BLaER1 (cell line): ENCODE results near the gene MYO1E.

Source experiments
- H3K27ac ChIP-seq: shearing (Covaris generic); formaldehyde crosslinking; 2 replicates; pipeline ENCODE4 v1.8.1; 2022
- H3K27me3 ChIP-seq: shearing (Covaris generic); formaldehyde crosslinking; 2 replicates; pipeline ENCODE4 v1.8.1; 2022
- H3K36me3 ChIP-seq: shearing (Covaris generic); formaldehyde crosslinking; 2 replicates; pipeline ENCODE4 v1.8.1; 2022
- H3K4me1 ChIP-seq: shearing (Covaris generic); formaldehyde crosslinking; 2 replicates; pipeline ENCODE4 v1.8.1; 2022
- H3K4me2 ChIP-seq: shearing (Covaris generic); formaldehyde crosslinking; 2 replicates; pipeline ENCODE4 v1.8.1; 2022
- H3K4me3 ChIP-seq: shearing (Covaris generic); formaldehyde crosslinking; 2 replicates; pipeline ENCODE4 v1.8.1; 2022
- H3K9ac ChIP-seq: shearing (Covaris generic); formaldehyde crosslinking; 2 replicates; pipeline ENCODE4 v1.8.1; 2022
- H3K9me3 ChIP-seq: shearing (Covaris generic); formaldehyde crosslinking; 2 replicates; pipeline ENCODE4 v1.8.1; 2022
- H4K20me1 ChIP-seq: shearing (Covaris generic); formaldehyde crosslinking; 2 replicates; pipeline ENCODE4 v1.8.1; 2022
- Cebpa-rat ChIP-seq: shearing (Covaris generic); IDR thresholded peaks from 2 replicates; pipeline ENCODE4 v1.8.1; 2022

MYO1E gene

DNA sequence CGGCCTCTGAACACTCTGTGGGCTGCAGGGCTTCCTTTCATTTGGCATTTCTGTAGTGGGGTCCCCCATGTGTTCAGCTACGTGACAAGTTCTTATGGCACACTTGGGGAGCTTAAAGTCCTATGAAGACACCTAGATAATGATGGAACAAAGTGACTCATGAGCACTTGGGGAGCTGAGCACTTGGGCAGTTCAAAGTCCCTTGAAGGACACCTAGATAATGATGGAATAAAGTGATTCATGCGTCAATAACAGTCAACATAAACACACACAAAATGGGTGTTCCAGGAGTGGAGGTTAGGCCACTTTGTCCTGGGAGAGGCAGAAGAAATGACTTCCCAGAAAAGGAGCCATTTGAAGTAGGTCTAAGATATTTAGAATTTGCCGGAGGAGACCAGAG, 99.4 kb downstream of the MYO1E start:
- no peaks in the 10 kb centered on the region for H3K27me3 ChIP-seq
- H3K4me3 ChIP-seq, result no peak overlapping the region
- H3K9ac ChIP-seq, result no peak overlapping the region
- TF ChIP-seq Cebpa-rat, result no peak
- H3K4me2 ChIP-seq, result no peak overlapping the region
- H3K9me3 ChIP-seq, result no peaks in the 10 kb centered on the region
- no peak overlapping the region for H3K27ac ChIP-seq
- no peaks in the 10 kb centered on the region for H3K4me1 ChIP-seq
- no peaks in the 10 kb centered on the region for H3K36me3 ChIP-seq
- H4K20me1 ChIP-seq, result no peaks in the 10 kb centered on the region

DNA sequence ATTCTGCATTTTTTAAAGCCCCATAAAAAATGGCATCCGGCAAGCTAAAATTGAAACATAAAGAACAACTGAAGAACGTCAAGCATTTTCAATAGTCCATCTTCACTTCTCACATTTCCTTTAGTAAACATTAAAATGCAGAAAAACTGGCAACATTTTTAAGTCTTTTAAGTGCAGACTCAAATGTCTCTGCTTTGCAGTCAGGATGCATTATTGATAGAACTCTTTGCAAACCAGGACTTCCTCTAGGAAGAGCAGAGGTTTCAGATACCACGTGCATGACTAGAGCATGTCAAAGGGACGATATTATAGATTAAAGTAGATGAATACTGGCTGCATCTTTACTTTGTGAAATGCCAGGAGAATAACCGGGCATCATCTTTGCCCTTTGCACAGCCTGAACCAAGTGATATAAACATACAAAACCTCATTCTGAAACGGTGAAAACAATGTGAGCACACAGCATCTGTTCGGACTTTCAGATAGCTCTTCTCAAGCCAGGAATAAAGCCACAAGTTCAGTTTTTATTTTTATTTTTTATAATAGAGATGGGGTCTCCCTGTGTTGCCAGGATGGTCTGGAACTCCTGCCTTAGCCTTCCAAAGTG, 101.0 kb downstream of the MYO1E start:
- H3K9me3 ChIP-seq, result no peaks in the 10 kb centered on the region
- no peak for TF ChIP-seq Cebpa-rat
- no peak overlapping the region for H3K4me2 ChIP-seq
- H3K9ac ChIP-seq, result no peak overlapping the region
- H3K27me3 ChIP-seq, result no peaks in the 10 kb centered on the region
- no peaks in the 10 kb centered on the region for H3K36me3 ChIP-seq
- no peak overlapping the region for H3K27ac ChIP-seq
- no peaks in the 10 kb centered on the region for H3K4me1 ChIP-seq
- H4K20me1 ChIP-seq, result no peaks in the 10 kb centered on the region
- H3K4me3 ChIP-seq, result no peak overlapping the region

GRCh38 chr15:59268852-59269407, 103.7 kb downstream of the MYO1E start:
- Histone ChIP-seq H3K4me3 (no peak overlapping the region), H3K9me3 (no peaks in the 10 kb centered on the region), H3K27ac (no peak overlapping the region), H3K36me3 (no peaks in the 10 kb centered on the region), H4K20me1 (no peaks in the 10 kb centered on the region), H3K27me3 (no peaks in the 10 kb centered on the region), H3K4me2 (no peak overlapping the region), H3K4me1 (no peaks in the 10 kb centered on the region), H3K9ac (no peak overlapping the region)
- no peak for TF ChIP-seq Cebpa-rat

- H3K9ac ChIP-seq, result no peak overlapping the region
- no peaks in the 10 kb centered on the region for H4K20me1 ChIP-seq
- H3K9me3 ChIP-seq, result no peaks in the 10 kb centered on the region
- no peaks in the 10 kb centered on the region for H3K4me1 ChIP-seq
- H3K27me3 ChIP-seq, result no peaks in the 10 kb centered on the region
- no peak overlapping the region for H3K4me2 ChIP-seq
- no peak overlapping the region for H3K4me3 ChIP-seq
- no peak for TF ChIP-seq Cebpa-rat
- H3K27ac ChIP-seq, result no peak overlapping the region
- no peaks in the 10 kb centered on the region for H3K36me3 ChIP-seq
These were observed 104.4 kb downstream of the MYO1E start for GRCh38 chr15:59268168-59268851.

GRCh38 chr15:59266028-59266427, 106.6 kb downstream of the MYO1E start:
- Histone ChIP-seq H3K27ac (no peak overlapping the region), H3K9me3 (no peaks in the 10 kb centered on the region), H3K4me1 (no peaks in the 10 kb centered on the region), H3K4me2 (no peak overlapping the region), H3K4me3 (no peak overlapping the region), H3K9ac (no peak overlapping the region), H4K20me1 (no peaks in the 10 kb centered on the region), H3K36me3 (no peaks in the 10 kb centered on the region), H3K27me3 (no peaks in the 10 kb centered on the region)
- no peak for TF ChIP-seq Cebpa-rat

GRCh38 chr15:59262316-59262715, 110.4 kb downstream of the MYO1E start:
- Histone ChIP-seq H4K20me1 (no peaks in the 10 kb centered on the region), H3K9me3 (no peaks in the 10 kb centered on the region), H3K27ac (no peak overlapping the region), H3K4me1 (no peaks in the 10 kb centered on the region), H3K4me3 (no peak overlapping the region), H3K4me2 (no peak overlapping the region), H3K27me3 (no peaks in the 10 kb centered on the region), H3K36me3 (no peaks in the 10 kb centered on the region), H3K9ac (no peak overlapping the region)
- no peak for TF ChIP-seq Cebpa-rat

- Histone ChIP-seq H3K9ac (no peak overlapping the region), H3K4me3 (no peak overlapping the region), H4K20me1 (no peaks in the 10 kb centered on the region), H3K36me3 (no peaks in the 10 kb centered on the region), H3K27me3 (no peaks in the 10 kb centered on the region), H3K4me1 (no peaks in the 10 kb centered on the region), H3K27ac (no peak overlapping the region), H3K9me3 (no peaks in the 10 kb centered on the region), H3K4me2 (no peak overlapping the region)
- no peak for TF ChIP-seq Cebpa-rat
These were observed 112.6 kb downstream of the MYO1E start for GRCh38 chr15:59260090-59260489.

DNA sequence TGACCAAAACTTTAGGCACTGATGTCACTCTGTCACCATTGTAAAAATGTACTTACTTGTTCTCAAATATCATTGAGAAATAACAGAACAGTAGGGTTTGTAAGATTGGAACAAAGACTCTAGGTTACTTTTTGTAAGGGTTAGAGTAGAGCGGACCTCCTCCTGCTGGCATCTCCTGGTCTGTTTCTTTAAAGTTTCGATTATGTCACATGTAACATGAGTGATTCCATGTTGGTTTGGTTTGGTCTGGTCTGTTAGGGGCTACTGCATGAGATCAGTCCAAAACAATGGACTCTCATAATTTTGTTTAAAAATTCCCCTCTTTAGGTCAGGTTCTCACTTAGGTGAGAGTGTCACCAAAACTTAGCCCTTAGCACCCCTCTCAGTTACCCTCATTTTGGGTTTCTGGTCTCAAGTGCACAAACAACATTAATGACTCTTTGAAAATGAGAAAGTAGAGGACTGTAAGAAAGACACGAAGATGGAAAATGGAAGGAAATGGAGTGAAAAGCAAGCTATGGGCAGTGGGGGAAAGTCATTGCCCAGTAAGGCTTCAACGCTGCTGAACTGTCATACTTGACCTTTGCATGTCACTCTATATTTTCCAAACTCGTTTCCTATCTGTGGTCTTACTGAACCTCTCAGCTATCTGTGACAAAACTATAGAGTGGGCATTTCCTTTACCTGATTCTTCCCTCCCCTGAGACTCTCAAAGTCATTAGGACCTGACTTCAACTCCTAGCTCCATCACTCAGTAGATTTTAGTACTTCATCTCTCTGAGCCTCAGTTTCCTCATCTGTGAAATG, 113.3 kb downstream of the MYO1E start:
- H3K36me3 ChIP-seq, result no peaks in the 10 kb centered on the region
- no peak overlapping the region for H3K27ac ChIP-seq
- TF ChIP-seq Cebpa-rat, result no peak

GRCh38 chr15:59258317-59258716, 114.4 kb downstream of the MYO1E start:
- Histone ChIP-seq H3K4me2 (no peak overlapping the region), H3K4me1 (no peaks in the 10 kb centered on the region), H3K9me3 (no peaks in the 10 kb centered on the region), H3K27ac (no peak overlapping the region), H3K36me3 (no peaks in the 10 kb centered on the region), H3K27me3 (no peaks in the 10 kb centered on the region), H4K20me1 (no peaks in the 10 kb centered on the region), H3K9ac (no peak overlapping the region), H3K4me3 (no peak overlapping the region)
- no peak for TF ChIP-seq Cebpa-rat

More for the DNA sequence above, 113.3 kb downstream of the MYO1E start:
- Histone ChIP-seq H3K4me2 (no peak overlapping the region), H3K27me3 (no peaks in the 10 kb centered on the region), H3K9me3 (no peaks in the 10 kb centered on the region), H3K9ac (no peak overlapping the region), H4K20me1 (no peaks in the 10 kb centered on the region), H3K4me1 (no peaks in the 10 kb centered on the region), H3K4me3 (no peak overlapping the region)

- no peak for TF ChIP-seq Cebpa-rat
- Histone ChIP-seq H4K20me1 (no peaks in the 10 kb centered on the region), H3K9me3 (no peaks in the 10 kb centered on the region), H3K27me3 (no peaks in the 10 kb centered on the region), H3K9ac (no peak overlapping the region), H3K4me1 (no peaks in the 10 kb centered on the region), H3K4me3 (no peak overlapping the region), H3K4me2 (no peak overlapping the region), H3K36me3 (no peaks in the 10 kb centered on the region), H3K27ac (no peak overlapping the region)
These were observed 115.5 kb downstream of the MYO1E start for GRCh38 chr15:59257140-59257539.
